Neural crest cell (in vitro differentiated cells): Measurements from ENCODE around the gene HIRA. TPM values are rescaled to one million over a fixed set of nuclear protein-coding genes. Genes with fewer than 3 reads are reported as not detected.

Experiments
- DNase-seq: peaks from one replicate; pipeline ENCODE4 v3.0.0; 2021; ENCODE audit warnings: low read depth, mixed read lengths, low spot score
- H3K27ac Mint-ChIP-seq: one replicate; pipeline ENCODE4 v1.8.0; 2021; ENCODE audit warnings: mild to moderate bottlenecking, mixed read lengths; ENCODE audit not compliant: unreplicated experiment
- H3K27me3 Mint-ChIP-seq: 2 replicates; pipeline ENCODE4 v1.8.0; 2021; ENCODE audit warnings: low read depth, mild to moderate bottlenecking, mixed read lengths
- H3K36me3 Mint-ChIP-seq: 2 replicates; pipeline ENCODE4 v1.8.0; 2021; ENCODE audit warnings: low read depth, mild to moderate bottlenecking, mixed read lengths
- H3K4me1 Mint-ChIP-seq: 2 replicates; pipeline ENCODE4 v1.8.0; 2021; ENCODE audit warnings: mixed read lengths
- H3K4me3 Mint-ChIP-seq: one replicate; pipeline ENCODE4 v1.8.0; 2021; ENCODE audit warnings: mild to moderate bottlenecking, mixed read lengths
- H3K9me3 Mint-ChIP-seq: 2 replicates; pipeline ENCODE4 v1.8.0; 2021; ENCODE audit warnings: mixed read lengths
- total RNA-seq: library from RNA; stranded (reverse); gene quantifications from 2 replicates; pipeline ENCODE4 v1.2.1, GENCODE V29; 2021
- TF ChIP-seq, protein P1 (sequence below): fragments of 200-600 bp; sonication (generic); conservative IDR thresholded peaks from 2 replicates; pipeline ENCODE4 v1.5.0; 2021; ENCODE audit warnings: antibody characterized with exemption, mild to moderate bottlenecking

HIRA gene
- total RNA-seq, 1 donor from 2014 or later: 57.1 TPM

DNA sequence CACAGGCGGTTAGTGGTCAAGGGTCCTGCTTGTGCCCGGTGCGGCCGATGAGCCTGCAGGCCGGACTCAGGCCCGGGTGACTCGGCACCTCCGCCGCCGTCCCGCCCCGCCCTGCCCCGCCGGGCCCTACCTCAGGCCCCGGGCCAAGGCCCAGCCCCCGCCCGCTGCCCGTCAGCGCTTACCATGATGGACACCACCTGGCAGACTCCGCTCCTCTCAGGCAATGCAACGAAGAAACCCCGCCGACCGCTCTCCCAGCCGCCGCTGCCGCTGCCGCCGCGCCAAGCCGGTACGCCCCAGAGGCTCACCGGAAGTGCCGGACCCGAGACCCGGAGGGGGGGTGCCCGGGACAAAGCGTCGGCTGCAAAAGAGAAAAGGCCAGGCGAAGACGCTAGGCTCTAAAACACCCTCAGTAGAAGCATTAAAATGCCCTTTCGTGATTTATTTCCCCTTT lies 47.4 kb upstream of the HIRA start, which contains the start of gene UFD1:
TSS of gene UFD1 (minus strand) at position 293 of the 454 bp plus-strand sequence. CDS start at position 185, 108 bp downstream.
- H3K4me3 Mint-ChIP-seq: peak within 1 kb of the TSS; percentile 94
- H3K36me3 Mint-ChIP-seq: peaks cover 1% of the 10 kb centered on the region
- H3K27ac Mint-ChIP-seq: peak within 1 kb of the TSS; percentile 100
- H3K4me1 Mint-ChIP-seq: peaks cover 32% of the 10 kb centered on the region
- TF ChIP-seq, protein P1, sequence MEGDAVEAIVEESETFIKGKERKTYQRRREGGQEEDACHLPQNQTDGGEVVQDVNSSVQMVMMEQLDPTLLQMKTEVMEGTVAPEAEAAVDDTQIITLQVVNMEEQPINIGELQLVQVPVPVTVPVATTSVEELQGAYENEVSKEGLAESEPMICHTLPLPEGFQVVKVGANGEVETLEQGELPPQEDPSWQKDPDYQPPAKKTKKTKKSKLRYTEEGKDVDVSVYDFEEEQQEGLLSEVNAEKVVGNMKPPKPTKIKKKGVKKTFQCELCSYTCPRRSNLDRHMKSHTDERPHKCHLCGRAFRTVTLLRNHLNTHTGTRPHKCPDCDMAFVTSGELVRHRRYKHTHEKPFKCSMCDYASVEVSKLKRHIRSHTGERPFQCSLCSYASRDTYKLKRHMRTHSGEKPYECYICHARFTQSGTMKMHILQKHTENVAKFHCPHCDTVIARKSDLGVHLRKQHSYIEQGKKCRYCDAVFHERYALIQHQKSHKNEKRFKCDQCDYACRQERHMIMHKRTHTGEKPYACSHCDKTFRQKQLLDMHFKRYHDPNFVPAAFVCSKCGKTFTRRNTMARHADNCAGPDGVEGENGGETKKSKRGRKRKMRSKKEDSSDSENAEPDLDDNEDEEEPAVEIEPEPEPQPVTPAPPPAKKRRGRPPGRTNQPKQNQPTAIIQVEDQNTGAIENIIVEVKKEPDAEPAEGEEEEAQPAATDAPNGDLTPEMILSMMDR: no peak
- DNase-seq: peak; percentile 65
- no peaks in the 10 kb centered on the region for H3K27me3 Mint-ChIP-seq
- H3K9me3 Mint-ChIP-seq: no peaks in the 10 kb centered on the region

DNA sequence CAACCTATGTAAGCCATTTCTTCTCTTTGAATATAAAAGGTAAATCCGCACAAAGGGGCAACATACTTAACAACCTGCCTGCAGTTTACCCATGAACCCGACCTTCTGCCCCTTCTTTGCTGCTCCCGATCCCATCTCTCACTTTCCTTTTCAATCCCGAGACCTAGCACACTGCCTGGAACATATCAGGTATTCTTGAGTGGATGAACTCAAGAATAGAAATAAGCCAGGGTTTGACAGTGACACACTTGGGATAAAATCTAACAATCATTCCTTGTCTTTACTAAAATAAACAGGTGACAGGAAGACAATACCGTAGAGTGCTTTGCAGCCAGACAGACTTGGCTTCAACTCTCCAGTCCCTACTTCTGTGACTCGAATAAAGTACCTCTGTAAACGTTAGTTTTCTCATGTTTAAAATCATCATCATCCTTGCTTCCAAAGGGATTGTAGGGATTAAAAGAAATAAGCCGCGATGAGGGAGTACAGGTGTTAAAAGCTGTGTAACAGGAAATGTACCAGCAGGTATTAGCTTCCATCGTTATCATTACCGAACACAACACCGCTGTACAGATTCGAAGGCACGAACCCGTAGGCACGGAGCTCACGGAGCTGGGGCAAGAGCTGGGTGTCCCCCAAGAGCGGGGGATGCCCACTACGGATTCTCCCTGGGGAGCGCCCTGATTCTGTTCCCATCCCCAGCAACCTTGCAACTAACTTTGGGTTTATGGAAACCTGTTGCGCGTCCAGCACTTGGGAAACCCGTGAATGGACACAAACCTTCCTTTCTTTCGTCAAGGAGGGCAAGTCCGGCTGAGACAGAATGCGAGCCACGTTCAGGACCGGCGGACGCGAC lies 46.7 kb upstream of the HIRA start:
- no peaks in the 10 kb centered on the region for H3K27me3 Mint-ChIP-seq
- peaks cover 32% of the 10 kb centered on the region for H3K4me1 Mint-ChIP-seq
- H3K36me3 Mint-ChIP-seq: peaks cover 2% of the 10 kb centered on the region
- H3K9me3 Mint-ChIP-seq: no peaks in the 10 kb centered on the region
- H3K27ac Mint-ChIP-seq: peak overlapping the region; percentile 1
- peak overlapping the region; percentile 94 for H3K4me3 Mint-ChIP-seq
- TF ChIP-seq, protein P1: no peak
- DNase-seq: no peak

DNA sequence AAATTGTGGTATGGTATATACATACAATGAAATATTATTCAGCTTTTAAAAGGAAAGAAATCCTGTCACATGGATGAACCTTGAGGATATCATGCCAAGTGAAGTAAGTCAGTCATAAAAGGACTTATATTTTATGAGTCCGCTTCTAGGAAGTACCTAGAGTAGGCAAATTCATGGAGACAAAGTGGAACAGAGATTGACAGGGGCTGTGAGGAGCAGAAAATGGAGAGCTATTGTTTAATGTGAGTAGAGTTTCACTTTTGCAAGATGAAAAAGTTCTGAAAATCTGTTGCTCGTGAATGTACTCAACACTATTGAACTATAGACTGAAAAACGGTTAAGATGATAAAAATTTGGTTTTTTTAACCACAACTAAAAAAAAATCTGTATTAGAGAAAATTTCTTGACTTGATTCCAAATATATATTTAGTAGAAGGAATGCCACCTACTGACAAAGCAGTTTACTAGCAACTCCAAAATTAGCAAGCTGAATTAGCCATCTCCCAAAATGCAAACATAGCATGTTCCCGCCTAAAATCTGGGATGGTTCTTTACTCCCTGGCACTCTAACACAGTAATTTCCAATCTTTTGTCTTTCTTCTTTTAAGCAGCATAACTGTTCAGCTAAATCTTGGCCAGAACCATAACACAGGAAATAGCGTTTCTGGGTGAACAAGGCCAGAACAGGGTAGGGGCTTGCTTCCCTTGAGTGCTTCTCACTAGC lies 46.0 kb upstream of the HIRA start:
- TF ChIP-seq, protein P1: no peak
- Mint-ChIP-seq H3K27ac (no peak overlapping the region), H3K36me3 (peaks cover 2% of the 10 kb centered on the region), H3K4me3 (peak overlapping the region; percentile 94), H3K9me3 (no peaks in the 10 kb centered on the region), H3K27me3 (no peaks in the 10 kb centered on the region), H3K4me1 (peaks cover 32% of the 10 kb centered on the region)
- no peak for DNase-seq

DNA sequence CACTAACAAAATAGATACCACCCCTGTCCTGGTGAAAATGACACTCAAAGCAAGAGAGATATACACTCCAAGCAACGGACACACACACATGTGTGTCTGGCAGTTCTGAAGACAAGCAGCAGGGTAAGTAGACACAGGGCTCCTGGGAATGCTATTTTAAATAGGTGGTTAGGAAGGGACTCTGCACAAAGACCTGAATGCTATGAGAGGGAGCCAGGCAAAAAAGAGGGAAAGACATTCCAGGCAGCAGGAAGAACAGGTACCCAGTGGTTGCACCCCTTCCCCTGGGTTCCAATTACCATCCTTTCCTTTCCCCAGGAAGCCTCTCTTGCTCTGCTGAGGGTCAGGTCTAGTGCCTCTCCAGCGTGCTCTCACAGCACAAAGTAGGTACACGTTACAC lies 44.5 kb upstream of the HIRA start:
- Mint-ChIP-seq H3K9me3 (no peaks in the 10 kb centered on the region), H3K4me3 (peak overlapping the region; percentile 60), H3K27ac (no peak overlapping the region), H3K27me3 (no peaks in the 10 kb centered on the region), H3K4me1 (peaks cover 31% of the 10 kb centered on the region), H3K36me3 (peaks cover 2% of the 10 kb centered on the region)
- no peak for DNase-seq
- TF ChIP-seq, protein P1: no peak

DNA sequence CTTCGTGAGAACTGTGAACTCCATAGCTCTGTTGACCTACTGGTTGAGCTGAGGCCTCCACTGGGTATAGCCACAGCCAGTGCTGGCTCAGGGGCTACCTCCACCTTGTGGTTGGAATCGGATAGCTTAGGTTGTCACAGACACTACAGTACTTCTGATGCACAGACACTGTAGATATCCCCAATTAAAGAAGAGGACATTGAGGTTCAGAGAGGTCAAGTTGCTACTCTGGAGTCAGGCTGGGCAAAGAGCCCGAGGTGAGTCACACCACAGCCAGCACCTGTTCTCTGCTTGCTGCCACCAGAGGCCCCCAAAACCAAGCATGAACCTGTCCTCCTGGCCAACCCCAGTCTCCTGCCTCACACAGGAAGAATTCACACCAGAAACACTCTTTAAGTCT lies 42.0 kb upstream of the HIRA start:
- no peak overlapping the region for H3K4me3 Mint-ChIP-seq
- no peaks in the 10 kb centered on the region for H3K9me3 Mint-ChIP-seq

More for the DNA sequence above, 42.0 kb upstream of the HIRA start:
- peaks cover 5% of the 10 kb centered on the region for H3K36me3 Mint-ChIP-seq
- peaks cover 14% of the 10 kb centered on the region for H3K4me1 Mint-ChIP-seq
- H3K27me3 Mint-ChIP-seq: no peaks in the 10 kb centered on the region
- no peak overlapping the region for H3K27ac Mint-ChIP-seq
- DNase-seq: no peak
- TF ChIP-seq, protein P1: peak; percentile 21
